K562 (cell line): ENCODE results near the gene SENP3. TPM values are rescaled to one million over a fixed set of nuclear protein-coding genes. Genes with fewer than 3 reads are reported as not detected.

Experiments used
- CBX3 ChIP-seq, 2 experiments: IDR thresholded peaks; 1 replicate in 1 of 2; 2 replicates in 1 of 2; pipeline ENCODE4 v1.6.1; 2012; ENCODE audit warnings: inconsistent platforms in 2 of 2, low read length in 2 of 2, borderline replicate concordance in 1 of 2, control low read depth in 1 of 2
- DPF2 ChIP-seq: fragments of 450-650 bp; IDR thresholded peaks from 2 replicates; pipeline ENCODE4 v1.6.1; 2016
- ESRRB ChIP-seq: fragments of 250-450 bp; sonication (Bioruptor Pico); IDR thresholded peaks from 2 replicates; pipeline ENCODE4 v1.5.0; 2020; ENCODE audit warnings: mild to moderate bottlenecking, moderate library complexity, borderline replicate concordance
- ETV6 ChIP-seq, 3 experiments: fragments of 150-350 bp in 1 of 3; sonication (generic) in 1 of 3; formaldehyde crosslinking in 1 of 3; IDR thresholded peaks; 2 replicates each; pipeline versions ENCODE4 v1.6.1 to v1.8.0; 2014 to 2022; ENCODE audit warnings: borderline replicate concordance in 2 of 3, low read depth in 2 of 3, antibody characterized with exemption in 1 of 3, low read length in 1 of 3, mild to moderate bottlenecking in 1 of 3, missing genetic modification reagents in 1 of 3
- SMAD3 ChIP-seq: fragments of 450-650 bp; formaldehyde crosslinking; conservative IDR thresholded peaks from 2 replicates; pipeline ENCODE4 v1.4.0; 2020; ENCODE audit warnings: mild to moderate bottlenecking
- TCF7 ChIP-seq: sonication (generic); IDR thresholded peaks from 2 replicates; pipeline ENCODE4 v1.6.1; 2016; ENCODE audit warnings: antibody characterized with exemption, borderline replicate concordance
- XRCC5 ChIP-seq: fragments of 200-400 bp; formaldehyde crosslinking; IDR thresholded peaks from 2 replicates; pipeline ENCODE4 v1.6.1; 2017; ENCODE audit warnings: low read depth, mild to moderate bottlenecking, low read length
- polyA plus RNA-seq, 8 experiments: library from polyadenylated mRNA; depleted of rRNA in 4 of 8; stranded (reverse) in 5 of 8; unstranded in 3 of 8; fragments of >200 nt; fragmentation: Nextera tagmentation in 2 of 8; fragmentation: Illumina TruSeq in 1 of 8; extraction: Ambion mirVana in 2 of 8; extraction: Trizol in 1 of 8; gene quantifications; 2 replicates each; pipeline versions ENCODE4 v1.2.1 to v1.2.3, GENCODE V29; 2011 to 2014; ENCODE audit warnings: inconsistent platforms in 1 of 8, missing spikeins in 1 of 8
- total RNA-seq, 7 experiments: library from RNA; depleted of rRNA in 6 of 7; stranded (reverse); fragments of >200 nt in 6 of 7; fragmentation: Illumina TruSeq in 2 of 7; extraction: Trizol in 2 of 7; gene quantifications; 2 replicates each; pipeline versions ENCODE4 v1.2.1 to v1.2.3, GENCODE V29; 2011 to 2021; ENCODE audit warnings: low replicate concordance in 1 of 7
- TF ChIP-seq, protein P1 (sequence below): fragments of 450-650 bp; IDR thresholded peaks from 2 replicates; pipeline ENCODE4 v1.6.1; 2016; ENCODE audit warnings: missing biosample characterization, missing genetic modification characterization
- TF ChIP-seq, protein P2 (sequence below), 3 experiments: fragments of 200-800 bp in 1 of 3; fragments of 250-450 bp in 1 of 3; fragments of 450-650 bp in 1 of 3; sonication (Bioruptor Pico) in 1 of 3; sonication (Bioruptor generic) in 1 of 3; formaldehyde crosslinking in 1 of 3; IDR thresholded peaks; 2 replicates each; pipeline versions ENCODE4 v1.6.1 to v1.8.0; 2016 to 2022; ENCODE audit warnings: mild to moderate bottlenecking in 2 of 3, missing genetic modification characterization in 2 of 3, missing compliant biosample characterization in 1 of 3, moderate library complexity in 1 of 3
- TF ChIP-seq, protein P3 (sequence below), 2 experiments: IDR thresholded peaks in 1 of 2; conservative IDR thresholded peaks in 1 of 2; 2 replicates each; pipeline ENCODE4 v1.6.1; 2016; ENCODE audit warnings: low read depth in 2 of 2, mild to moderate bottlenecking in 1 of 2, missing compliant biosample characterization in 1 of 2, missing genetic modification characterization in 1 of 2, moderate library complexity in 1 of 2
- TF ChIP-seq, protein P4 (sequence below), 2 experiments: fragments of 450-650 bp; IDR thresholded peaks; 2 replicates each; pipeline ENCODE4 v1.6.1; 2018; ENCODE audit warnings: mild to moderate bottlenecking in 2 of 2, low read depth in 1 of 2; ENCODE audit not compliant: partially characterized antibody in 2 of 2

SENP3 gene
- total and polyA plus RNA-seq, 9 of the 15 experiments (the other 6 are each of a cell fraction or from before 2014, with no cell fraction given), result 0.63 to 102 (median 78.8) TPM

DNA sequence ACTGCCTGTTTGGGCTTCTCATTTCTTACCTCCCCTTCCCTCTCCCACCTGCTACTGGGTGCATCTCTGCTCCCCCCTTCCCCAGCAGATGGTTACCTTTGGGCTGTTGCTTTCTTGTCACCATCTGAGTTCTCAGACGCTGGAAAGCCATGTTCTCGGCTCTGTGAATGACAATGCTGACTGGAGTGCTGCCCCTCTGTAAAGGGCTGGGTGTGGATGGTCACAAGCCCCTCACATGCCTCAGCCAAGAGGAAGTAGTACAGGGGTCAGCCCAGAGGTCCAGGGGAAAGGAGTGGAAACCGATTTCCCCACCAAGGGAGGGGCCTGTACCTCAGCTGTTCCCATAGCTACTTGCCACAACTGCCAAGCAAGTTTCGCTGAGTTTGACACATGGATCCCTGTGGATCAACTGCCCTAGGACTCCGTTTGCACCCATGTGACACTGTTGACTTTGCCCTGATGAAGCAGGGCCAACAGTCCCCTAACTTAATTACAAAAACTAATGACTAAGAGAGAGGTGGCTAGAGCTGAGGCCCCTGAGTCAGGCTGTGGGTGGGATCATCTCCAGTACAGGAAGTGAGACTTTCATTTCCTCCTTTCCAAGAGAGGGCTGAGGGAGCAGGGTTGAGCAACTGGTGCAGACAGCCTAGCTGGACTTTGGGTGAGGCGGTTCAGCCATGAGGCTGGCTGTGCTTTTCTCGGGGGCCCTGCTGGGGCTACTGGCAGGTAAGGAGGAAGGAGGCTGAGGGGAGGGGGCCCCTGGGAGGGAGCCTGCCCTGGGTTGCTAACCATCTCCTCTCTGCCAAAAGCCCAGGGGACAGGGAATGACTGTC, 17.5 kb downstream of the SENP3 start, which contains the start of gene CD68 (continued):
- TF ChIP-seq ESRRB (CRISPR knock-in tag), result no peak
- peak in 1 of 2 experiments; percentile 11; a peak in 1 of 3 replicates for TF ChIP-seq CBX3 (IDR thresholded peaks at IDR 0.05; ENCODE audit: borderline replicate concordance in 1 of 2, low read length in 2 of 2)
- TF ChIP-seq XRCC5, result peak; percentile 58; the same call in 1 of the 2 replicates
- TF ChIP-seq, protein P1, sequence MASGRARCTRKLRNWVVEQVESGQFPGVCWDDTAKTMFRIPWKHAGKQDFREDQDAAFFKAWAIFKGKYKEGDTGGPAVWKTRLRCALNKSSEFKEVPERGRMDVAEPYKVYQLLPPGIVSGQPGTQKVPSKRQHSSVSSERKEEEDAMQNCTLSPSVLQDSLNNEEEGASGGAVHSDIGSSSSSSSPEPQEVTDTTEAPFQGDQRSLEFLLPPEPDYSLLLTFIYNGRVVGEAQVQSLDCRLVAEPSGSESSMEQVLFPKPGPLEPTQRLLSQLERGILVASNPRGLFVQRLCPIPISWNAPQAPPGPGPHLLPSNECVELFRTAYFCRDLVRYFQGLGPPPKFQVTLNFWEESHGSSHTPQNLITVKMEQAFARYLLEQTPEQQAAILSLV, result no peak
- TF ChIP-seq TCF7, result no peak
- no peak for TF ChIP-seq SMAD3 (CRISPR knock-in tag)
- TF ChIP-seq, protein P2, sequence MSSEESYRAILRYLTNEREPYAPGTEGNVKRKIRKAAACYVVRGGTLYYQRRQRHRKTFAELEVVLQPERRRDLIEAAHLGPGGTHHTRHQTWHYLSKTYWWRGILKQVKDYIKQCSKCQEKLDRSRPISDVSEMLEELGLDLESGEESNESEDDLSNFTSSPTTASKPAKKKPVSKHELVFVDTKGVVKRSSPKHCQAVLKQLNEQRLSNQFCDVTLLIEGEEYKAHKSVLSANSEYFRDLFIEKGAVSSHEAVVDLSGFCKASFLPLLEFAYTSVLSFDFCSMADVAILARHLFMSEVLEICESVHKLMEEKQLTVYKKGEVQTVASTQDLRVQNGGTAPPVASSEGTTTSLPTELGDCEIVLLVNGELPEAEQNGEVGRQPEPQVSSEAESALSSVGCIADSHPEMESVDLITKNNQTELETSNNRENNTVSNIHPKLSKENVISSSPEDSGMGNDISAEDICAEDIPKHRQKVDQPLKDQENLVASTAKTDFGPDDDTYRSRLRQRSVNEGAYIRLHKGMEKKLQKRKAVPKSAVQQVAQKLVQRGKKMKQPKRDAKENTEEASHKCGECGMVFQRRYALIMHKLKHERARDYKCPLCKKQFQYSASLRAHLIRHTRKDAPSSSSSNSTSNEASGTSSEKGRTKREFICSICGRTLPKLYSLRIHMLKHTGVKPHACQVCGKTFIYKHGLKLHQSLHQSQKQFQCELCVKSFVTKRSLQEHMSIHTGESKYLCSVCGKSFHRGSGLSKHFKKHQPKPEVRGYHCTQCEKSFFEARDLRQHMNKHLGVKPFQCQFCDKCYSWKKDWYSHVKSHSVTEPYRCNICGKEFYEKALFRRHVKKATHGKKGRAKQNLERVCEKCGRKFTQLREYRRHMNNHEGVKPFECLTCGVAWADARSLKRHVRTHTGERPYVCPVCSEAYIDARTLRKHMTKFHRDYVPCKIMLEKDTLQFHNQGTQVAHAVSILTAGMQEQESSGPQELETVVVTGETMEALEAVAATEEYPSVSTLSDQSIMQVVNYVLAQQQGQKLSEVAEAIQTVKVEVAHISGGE (CRISPR knock-in tag; IDR thresholded peaks at IDR 0.05), result no peak
- TF ChIP-seq, protein P3, sequence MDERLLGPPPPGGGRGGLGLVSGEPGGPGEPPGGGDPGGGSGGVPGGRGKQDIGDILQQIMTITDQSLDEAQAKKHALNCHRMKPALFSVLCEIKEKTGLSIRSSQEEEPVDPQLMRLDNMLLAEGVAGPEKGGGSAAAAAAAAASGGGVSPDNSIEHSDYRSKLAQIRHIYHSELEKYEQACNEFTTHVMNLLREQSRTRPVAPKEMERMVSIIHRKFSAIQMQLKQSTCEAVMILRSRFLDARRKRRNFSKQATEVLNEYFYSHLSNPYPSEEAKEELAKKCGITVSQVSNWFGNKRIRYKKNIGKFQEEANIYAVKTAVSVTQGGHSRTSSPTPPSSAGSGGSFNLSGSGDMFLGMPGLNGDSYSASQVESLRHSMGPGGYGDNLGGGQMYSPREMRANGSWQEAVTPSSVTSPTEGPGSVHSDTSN (CRISPR knock-in tag; IDR thresholded peaks at IDR 0.05; ENCODE audit: low read depth), result no peak
- TF ChIP-seq, protein P3 (tag; conservative IDR thresholded peaks at IDR 0.05; ENCODE audit: low read depth), result no peak
- TF ChIP-seq, protein P4, sequence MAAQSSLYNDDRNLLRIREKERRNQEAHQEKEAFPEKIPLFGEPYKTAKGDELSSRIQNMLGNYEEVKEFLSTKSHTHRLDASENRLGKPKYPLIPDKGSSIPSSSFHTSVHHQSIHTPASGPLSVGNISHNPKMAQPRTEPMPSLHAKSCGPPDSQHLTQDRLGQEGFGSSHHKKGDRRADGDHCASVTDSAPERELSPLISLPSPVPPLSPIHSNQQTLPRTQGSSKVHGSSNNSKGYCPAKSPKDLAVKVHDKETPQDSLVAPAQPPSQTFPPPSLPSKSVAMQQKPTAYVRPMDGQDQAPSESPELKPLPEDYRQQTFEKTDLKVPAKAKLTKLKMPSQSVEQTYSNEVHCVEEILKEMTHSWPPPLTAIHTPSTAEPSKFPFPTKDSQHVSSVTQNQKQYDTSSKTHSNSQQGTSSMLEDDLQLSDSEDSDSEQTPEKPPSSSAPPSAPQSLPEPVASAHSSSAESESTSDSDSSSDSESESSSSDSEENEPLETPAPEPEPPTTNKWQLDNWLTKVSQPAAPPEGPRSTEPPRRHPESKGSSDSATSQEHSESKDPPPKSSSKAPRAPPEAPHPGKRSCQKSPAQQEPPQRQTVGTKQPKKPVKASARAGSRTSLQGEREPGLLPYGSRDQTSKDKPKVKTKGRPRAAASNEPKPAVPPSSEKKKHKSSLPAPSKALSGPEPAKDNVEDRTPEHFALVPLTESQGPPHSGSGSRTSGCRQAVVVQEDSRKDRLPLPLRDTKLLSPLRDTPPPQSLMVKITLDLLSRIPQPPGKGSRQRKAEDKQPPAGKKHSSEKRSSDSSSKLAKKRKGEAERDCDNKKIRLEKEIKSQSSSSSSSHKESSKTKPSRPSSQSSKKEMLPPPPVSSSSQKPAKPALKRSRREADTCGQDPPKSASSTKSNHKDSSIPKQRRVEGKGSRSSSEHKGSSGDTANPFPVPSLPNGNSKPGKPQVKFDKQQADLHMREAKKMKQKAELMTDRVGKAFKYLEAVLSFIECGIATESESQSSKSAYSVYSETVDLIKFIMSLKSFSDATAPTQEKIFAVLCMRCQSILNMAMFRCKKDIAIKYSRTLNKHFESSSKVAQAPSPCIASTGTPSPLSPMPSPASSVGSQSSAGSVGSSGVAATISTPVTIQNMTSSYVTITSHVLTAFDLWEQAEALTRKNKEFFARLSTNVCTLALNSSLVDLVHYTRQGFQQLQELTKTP (IDR thresholded peaks at IDR 0.05; ENCODE audit: low read depth in 1 of 2, partially characterized antibody in 2 of 2), result peak in 1 of 2 experiments; percentile 7
- peak; percentile 54; the same call in 1 of the 2 replicates for TF ChIP-seq DPF2
- TF ChIP-seq ETV6 (IDR thresholded peaks at IDR 0.05; ENCODE audit: borderline replicate concordance in 1 of 2, low read depth in 2 of 2, low read length in 1 of 2), result no peak
- 0 out of 2 replicates have a peak, but pooled peaks have one; percentile 42 for TF ChIP-seq ETV6 (CRISPR knock-in tag; IDR thresholded peaks at IDR 0.05; ENCODE audit: borderline replicate concordance)
